ENCODE measurements around the gene ADRB2.

- TF ChIP-seq CTCF (IDR thresholded peaks at IDR 0.05) (no peak), EP300 (IDR thresholded peaks at IDR 0.05; ENCODE audit: low read depth) (no peak)
Measured at GRCh38 chr5:148815086-148815485, 11.3 kb upstream of the ADRB2 start.
